HG03025 (cell line): ENCODE results near the gene SLC9A9.

Source experiments
- ATAC-seq: cut with Tn5 transposase; IDR thresholded peaks from one replicate; pipeline ENCODE4 v1.9.1; 2021; ENCODE audit warnings: mild to moderate bottlenecking, moderate library complexity; ENCODE audit not compliant: unreplicated experiment, low FRiP score

Gene SLC9A9

GRCh38 chr3:143605233-143605950 is 242.9 kb downstream of the SLC9A9 start:
- peak; percentile 53 for ATAC-seq

GRCh38 chr3:143604402-143605185 is 243.7 kb downstream of the SLC9A9 start:
- peak; percentile 75 for ATAC-seq

- no peak for ATAC-seq
Observed at GRCh38 chr3:143603774-143604173, 244.5 kb downstream of the SLC9A9 start.

GRCh38 chr3:143601723-143602484 is 246.4 kb downstream of the SLC9A9 start:
- ATAC-seq, result no peak

- no peak for ATAC-seq
Observed at GRCh38 chr3:143600756-143601718, 247.2 kb downstream of the SLC9A9 start.

- ATAC-seq, result no peak
Observed at GRCh38 chr3:143597774-143598652, 250.3 kb downstream of the SLC9A9 start.

- no peak for ATAC-seq
Observed at GRCh38 chr3:143596957-143597642, 251.2 kb downstream of the SLC9A9 start.

- ATAC-seq, result peak; percentile 96
Observed at GRCh38 chr3:143595456-143596077, 252.7 kb downstream of the SLC9A9 start.

- ATAC-seq, result no peak
Observed at GRCh38 chr3:143594206-143594605, 254.1 kb downstream of the SLC9A9 start.

- ATAC-seq, result no peak
Observed at GRCh38 chr3:143590660-143591059, 257.6 kb downstream of the SLC9A9 start.

- ATAC-seq, result no peak
Observed at GRCh38 chr3:143586576-143586975, 261.7 kb downstream of the SLC9A9 start.

GRCh38 chr3:143585720-143586456 is 262.4 kb downstream of the SLC9A9 start:
- no peak for ATAC-seq

GRCh38 chr3:143584474-143584873 is 263.8 kb downstream of the SLC9A9 start:
- no peak for ATAC-seq

- no peak for ATAC-seq
Observed at GRCh38 chr3:143581972-143582722, 266.1 kb downstream of the SLC9A9 start.

- no peak for ATAC-seq
Observed at GRCh38 chr3:143578810-143579435, 269.3 kb downstream of the SLC9A9 start.

- ATAC-seq, result no peak
Observed at GRCh38 chr3:143576568-143577270, 271.5 kb downstream of the SLC9A9 start.
